Activated CD8-positive, alpha-beta memory T cell treated with anti-CD3 and anti-CD28 coated beads for 36 hours (primary cell): ENCODE data around the gene IRF1. TPM values are rescaled to one million over a fixed set of nuclear protein-coding genes. Genes with fewer than 3 reads are reported as not detected.

Experiments
- CTCF ChIA-PET: fragments of 350-600 bp; sonication (Branson Sonifier 250); formaldehyde crosslinking; loops from one replicate; lab custom pipeline; 2021; ENCODE audit warnings: antibody characterized with exemption; lab: Charles Lee
- POLR2A ChIA-PET: fragments of 350-600 bp; sonication (Branson Sonifier 250); formaldehyde crosslinking; loops from one replicate; lab custom pipeline; 2021; ENCODE audit warnings: antibody characterized with exemption; lab: Charles Lee
- total RNA-seq, 2 experiments: library from RNA; stranded (reverse); gene quantifications; one replicate each; pipeline ENCODE4 v1.2.3, GENCODE V29; 2021

IRF1 gene
- total RNA-seq, 2 experiments from 2014 or later: 86.7 to 87.5 TPM

DNA sequence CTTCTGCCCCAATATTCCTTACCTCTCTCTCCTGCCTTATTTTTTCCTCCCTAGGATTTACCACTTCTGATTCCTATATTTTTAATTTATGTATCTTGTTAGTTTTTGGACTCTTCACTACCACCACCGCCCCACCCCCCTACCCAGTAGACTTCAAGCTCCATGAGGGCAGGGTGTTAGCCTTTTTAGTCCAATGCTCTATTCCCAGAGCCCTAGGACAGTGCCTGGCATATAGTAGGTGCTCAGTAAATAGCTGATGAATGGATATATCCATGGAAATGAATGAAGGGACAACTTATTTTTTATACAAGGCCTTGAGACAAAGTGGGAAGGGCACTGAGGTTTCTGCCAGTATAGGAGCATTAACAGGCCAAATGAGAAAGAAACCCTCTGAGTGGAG is 41.5 kb downstream of the IRF1 start:
- POLR2A ChIA-PET: interaction anchor here (0.6 kb wide), 1 partner anchor 16 kb away, joined by 3 read pairs; no protein-coding TSS in a partner anchor
- CTCF ChIA-PET: interaction anchor here (1.2 kb wide), 1 partner anchor 52 kb away, joined by 3 read pairs; no protein-coding TSS in a partner anchor

GRCh38 chr5:132447196-132447595 is 43.4 kb downstream of the IRF1 start:
- CTCF ChIA-PET: interaction anchor here (0.6 to 1.9 kb wide), 4 partner anchors 9 to 21 kb away, joined by 3 to 7 read pairs (median 4); no protein-coding TSS in a partner anchor

GRCh38 chr5:132446621-132447020 is 44.0 kb downstream of the IRF1 start:
- CTCF ChIA-PET: interaction anchor here (1.1 kb wide), 1 partner anchor 10 kb away, joined by 3 read pairs; no protein-coding TSS in a partner anchor

More at GRCh38 chr5:132447196-132447595, 43.4 kb downstream of the IRF1 start:
- POLR2A ChIA-PET: interaction anchor here (0.6 to 1.3 kb wide), 3 partner anchors 9 to 21 kb away, joined by 4 to 5 read pairs (median 4); no protein-coding TSS in a partner anchor

GRCh38 chr5:132445930-132446329 is 44.6 kb downstream of the IRF1 start:
- CTCF ChIA-PET: no interaction called here
- POLR2A ChIA-PET: no interaction called here

More at GRCh38 chr5:132446621-132447020, 44.0 kb downstream of the IRF1 start:
- POLR2A ChIA-PET: interaction anchor here (1.3 kb wide), 1 partner anchor 20 kb away, joined by 4 read pairs; no protein-coding TSS in a partner anchor

DNA sequence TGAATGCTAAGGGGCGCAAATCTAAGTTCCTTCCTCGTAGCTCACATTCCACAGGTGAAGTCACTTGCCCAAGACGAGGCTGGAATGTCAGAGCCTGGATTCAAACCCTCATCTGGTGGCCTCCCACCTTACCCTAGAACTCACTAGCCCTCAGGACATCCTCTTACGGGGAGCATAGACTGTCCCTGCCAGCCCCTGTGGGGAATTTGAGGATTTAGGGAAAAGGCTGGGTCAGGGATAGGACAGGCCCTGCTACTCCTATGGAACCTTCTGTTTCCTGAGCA is 45.0 kb downstream of the IRF1 start:
- ChIA-PET POLR2A (no interaction called here), CTCF (interaction anchor here (1.2 kb wide), 1 partner anchor 19 kb away, joined by 3 read pairs; no protein-coding TSS in a partner anchor)

DNA sequence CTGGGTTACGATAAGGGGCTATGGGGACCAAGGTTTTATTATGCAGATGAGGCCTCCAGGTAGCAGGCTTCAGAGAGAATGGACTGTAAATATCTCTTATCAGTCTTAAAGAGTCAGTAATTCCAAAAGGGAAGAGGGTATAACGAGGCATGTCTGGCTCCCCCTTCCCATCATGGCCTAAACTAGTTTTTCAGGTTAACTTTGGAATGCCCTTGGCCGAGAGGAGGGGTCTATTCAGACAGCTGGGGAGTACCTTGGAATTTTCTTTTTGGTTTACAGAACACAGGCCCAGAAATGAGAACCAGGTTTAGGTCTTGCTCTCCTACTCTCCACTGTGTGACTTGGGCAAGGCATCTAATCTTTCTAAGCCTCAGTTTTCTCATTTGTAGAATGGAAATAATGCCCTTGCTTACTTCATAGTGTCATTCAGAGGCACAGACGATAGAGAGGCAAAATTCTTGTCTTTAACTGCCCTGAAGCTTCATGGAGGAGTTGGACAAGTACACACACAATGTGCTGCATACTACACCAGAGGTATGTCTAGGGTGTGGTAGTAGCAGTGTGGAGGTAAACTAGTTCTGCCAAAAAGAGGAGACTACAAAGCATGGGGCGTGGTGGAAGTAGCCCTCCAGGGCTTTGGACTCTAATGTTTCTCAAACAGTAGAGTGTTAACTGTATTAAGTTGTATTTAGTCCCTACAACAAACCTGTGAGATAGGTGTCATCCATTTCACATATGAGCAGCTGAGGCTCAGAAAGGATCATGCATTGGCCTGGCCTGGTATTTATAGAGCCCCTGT is 45.5 kb downstream of the IRF1 start:
- ChIA-PET CTCF (interaction anchor here (1.2 to 2.1 kb wide), 2 partner anchors 12 to 20 kb away, joined by 3 to 12 read pairs; no protein-coding TSS in a partner anchor), POLR2A (no interaction called here)

DNA sequence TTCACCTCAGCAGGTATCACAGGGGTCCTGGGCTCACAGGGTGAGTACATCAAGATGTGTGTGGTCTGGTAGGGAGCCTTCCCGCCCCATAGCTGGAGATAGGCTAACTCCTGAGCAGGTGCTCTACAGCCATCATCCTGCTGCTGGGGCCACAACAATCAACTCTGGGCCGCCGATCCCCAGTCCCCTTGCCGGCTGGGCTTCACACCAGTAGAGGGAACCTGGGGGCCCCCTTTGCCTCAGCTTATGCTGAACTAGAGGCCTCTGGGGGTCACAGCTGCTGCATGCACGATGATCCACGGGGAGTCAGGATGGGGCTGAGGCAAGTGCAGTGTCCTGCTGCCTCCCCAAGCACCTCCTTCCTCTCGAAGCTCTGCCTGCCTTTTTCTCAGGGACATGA is 46.5 kb downstream of the IRF1 start:
- ChIA-PET POLR2A (no interaction called here), CTCF (interaction anchor here (2.1 kb wide), 1 partner anchor 13 kb away, joined by 12 read pairs; no protein-coding TSS in a partner anchor)

GRCh38 chr5:132439521-132440089 is 51.0 kb downstream of the IRF1 start:
- CTCF ChIA-PET: interaction anchor here (0.7 to 4.5 kb wide), 9 partner anchors 12 to 62 kb away, joined by 3 to 40 read pairs (median 5); partner anchors contain the start of gene IRF1
- POLR2A ChIA-PET: interaction anchor here (0.5 to 4.4 kb wide), 7 partner anchors 13 to 523 kb away, joined by 3 to 25 read pairs (median 7); partner anchors contain the start of gene IRF1

GRCh38 chr5:132438917-132439316 is 51.7 kb downstream of the IRF1 start:
- ChIA-PET POLR2A (interaction anchor here (0.5 to 4.4 kb wide), 7 partner anchors 12 to 524 kb away, joined by 3 to 25 read pairs (median 7); partner anchors contain the start of gene IRF1), CTCF (interaction anchor here (1.0 to 4.5 kb wide), 6 partner anchors 12 to 51 kb away, joined by 5 to 40 read pairs (median 8); partner anchors contain the start of gene IRF1)

GRCh38 chr5:132438267-132438645 is 52.3 kb downstream of the IRF1 start:
- ChIA-PET CTCF (interaction anchor here (1.0 to 4.5 kb wide), 7 partner anchors 11 to 54 kb away, joined by 3 to 40 read pairs (median 5); no protein-coding TSS in a partner anchor), POLR2A (interaction anchor here (0.6 to 4.4 kb wide), 8 partner anchors 9 to 52 kb away, joined by 3 to 25 read pairs (median 4); partner anchors contain the start of gene IRF1)

GRCh38 chr5:132437604-132438266 is 52.8 kb downstream of the IRF1 start:
- CTCF ChIA-PET: interaction anchor here (1.0 to 4.5 kb wide), 8 partner anchors 10 to 54 kb away, joined by 3 to 40 read pairs (median 6); no protein-coding TSS in a partner anchor
- POLR2A ChIA-PET: interaction anchor here (0.5 to 4.4 kb wide), 10 partner anchors 10 to 328 kb away, joined by 3 to 25 read pairs (median 3); partner anchors contain the start of gene IRF1

DNA sequence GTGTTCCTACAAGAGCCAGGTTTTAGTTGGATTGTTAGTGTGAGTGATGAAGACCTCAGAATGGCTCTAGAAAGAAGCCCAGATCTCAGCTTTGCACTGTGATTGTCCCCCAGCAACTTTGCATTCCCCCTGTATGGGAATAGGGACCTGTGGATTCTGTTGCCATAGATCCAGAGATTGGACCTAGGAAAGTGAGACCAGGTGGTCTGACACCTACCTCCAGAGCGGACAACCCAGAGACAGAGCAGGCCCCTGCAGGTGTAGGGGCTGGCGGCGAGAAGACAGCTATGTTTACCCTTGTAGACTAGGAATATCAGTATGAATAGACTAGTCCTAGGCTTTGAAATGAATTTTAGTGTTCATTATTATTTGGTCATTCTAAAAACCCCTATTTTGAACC is 53.6 kb downstream of the IRF1 start:
- POLR2A ChIA-PET: interaction anchor here (1.0 to 4.4 kb wide), 4 partner anchors 10 to 54 kb away, joined by 3 to 25 read pairs (median 10); partner anchors contain the start of gene IRF1
- CTCF ChIA-PET: interaction anchor here (0.6 to 4.5 kb wide), 7 partner anchors 10 to 102 kb away, joined by 3 to 40 read pairs (median 4); no protein-coding TSS in a partner anchor

DNA sequence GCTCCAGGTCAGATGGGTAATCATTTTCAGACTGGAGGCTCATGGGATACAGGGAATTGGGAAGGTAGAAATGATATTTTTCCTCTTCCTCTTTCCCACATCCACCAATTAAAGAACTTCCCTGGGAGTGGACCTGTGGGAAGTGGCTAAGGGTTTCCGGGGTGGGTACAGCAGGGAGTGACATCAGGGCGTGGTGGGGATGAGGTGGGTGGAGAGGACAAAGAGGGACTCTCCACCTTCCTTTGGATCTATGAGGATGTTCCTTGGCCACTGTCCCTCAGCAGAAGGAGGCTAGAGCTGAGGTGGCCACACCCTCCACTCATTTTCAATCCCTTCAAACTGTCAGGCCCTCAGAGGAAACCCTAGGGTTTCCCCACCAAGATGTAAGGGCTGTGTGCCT is 54.7 kb downstream of the IRF1 start:
- CTCF ChIA-PET: interaction anchor here (0.9 to 4.5 kb wide), 5 partner anchors 9 to 52 kb away, joined by 3 to 40 read pairs (median 7); no protein-coding TSS in a partner anchor
- POLR2A ChIA-PET: interaction anchor here (1.0 to 4.4 kb wide), 3 partner anchors 9 to 55 kb away, joined by 4 to 25 read pairs (median 17); partner anchors contain the start of gene IRF1

DNA sequence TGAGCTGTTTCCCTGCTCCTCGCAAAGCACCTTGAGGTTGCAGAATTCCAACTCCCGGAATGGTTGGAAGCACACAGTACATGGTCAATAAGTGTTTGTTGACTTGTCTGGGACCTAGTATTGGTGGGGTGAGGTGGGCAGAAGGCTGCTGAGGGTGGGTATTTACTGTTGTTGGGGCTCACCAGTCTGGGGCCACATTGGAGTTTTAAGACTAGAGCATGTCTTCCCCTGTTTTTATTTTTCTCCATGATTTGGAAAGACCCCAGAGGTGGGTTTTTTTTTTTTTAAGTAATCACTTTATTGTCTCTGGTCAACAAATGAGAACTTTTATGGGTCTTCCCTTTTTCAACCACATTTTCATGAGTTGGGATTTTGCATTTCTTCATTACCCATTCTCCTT is 55.1 kb downstream of the IRF1 start:
- POLR2A ChIA-PET: no interaction called here
- CTCF ChIA-PET: interaction anchor here (1.9 kb wide), 1 partner anchor 25 kb away, joined by 4 read pairs; no protein-coding TSS in a partner anchor

- CTCF ChIA-PET: no interaction called here
- POLR2A ChIA-PET: no interaction called here
Measured at GRCh38 chr5:132434416-132435286, 55.9 kb downstream of the IRF1 start.

- CTCF ChIA-PET: interaction anchor here (0.9 to 1.4 kb wide), 2 partner anchors 12 to 56 kb away, joined by 3 to 5 read pairs; no protein-coding TSS in a partner anchor
- POLR2A ChIA-PET: no interaction called here
Measured at GRCh38 chr5:132433141-132433540, 57.4 kb downstream of the IRF1 start.

DNA sequence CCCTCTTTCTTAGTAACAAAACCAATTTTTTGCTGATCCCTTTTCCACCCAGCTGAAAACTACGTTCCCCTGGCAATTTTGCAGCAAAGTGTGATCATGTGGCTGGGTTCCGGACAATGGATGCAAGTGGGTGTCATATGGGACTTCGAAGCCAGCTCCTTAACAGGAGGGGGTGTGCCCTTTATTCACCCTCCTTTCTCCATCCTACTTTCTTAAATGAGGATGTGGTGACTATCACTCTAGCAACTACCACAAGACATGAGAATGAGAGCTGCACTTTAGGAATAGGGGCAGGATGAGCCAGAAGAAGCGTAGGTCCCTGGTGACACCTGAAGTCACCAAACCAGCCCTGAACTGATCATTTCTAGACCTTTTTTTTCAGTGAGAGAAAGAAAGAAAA is 58.9 kb downstream of the IRF1 start:
- ChIA-PET CTCF (interaction anchor here (1.2 to 1.3 kb wide), 2 partner anchors 57 to 75 kb away, joined by 3 to 7 read pairs; no protein-coding TSS in a partner anchor), POLR2A (interaction anchor here (1.3 kb wide), 1 partner anchor 59 kb away, joined by 5 read pairs; the partner anchor contains the start of gene IRF1)
